Keratinocyte (primary cell): ENCODE measurements around the gene B3GLCT. TPM values are rescaled to one million over a fixed set of nuclear protein-coding genes. Genes with fewer than 3 reads are reported as not detected.

Source experiments
- DNase-seq: peaks from one replicate; pipeline ENCODE4 v3.0.0-alpha.2; 2011; ENCODE audit warnings: low read depth, missing footprints, low spot score
- FAIRE-seq: peaks from 2 replicates; lab custom pipeline; 2011; peaks lifted over from hg19 to GRCh38; lab: Jason Lieb, UNC
- H2AFZ ChIP-seq: 2 replicates; pipeline ENCODE4 v1.6.0; 2012; ENCODE audit warnings: low read length, control low read depth, inconsistent platforms; ENCODE audit not compliant: control insufficient read depth
- H3K27ac ChIP-seq: 2 replicates; pipeline ENCODE4 v1.5.1; 2011; ENCODE audit warnings: low read length; ENCODE audit not compliant: control insufficient read depth, insufficient read depth
- H3K27me3 ChIP-seq: 3 replicates; pipeline ENCODE4 v1.6.0; 2011; ENCODE audit warnings: low read length; ENCODE audit not compliant: control insufficient read depth, insufficient read depth; ENCODE audit errors: extremely low read depth
- H3K36me3 ChIP-seq, 2 experiments: 2 replicates in 1 of 2; 3 replicates in 1 of 2; pipeline ENCODE4 v1.5.1; 2011; ENCODE audit warnings: low read length in 2 of 2, mild to moderate bottlenecking in 1 of 2; ENCODE audit not compliant: control insufficient read depth in 2 of 2, insufficient read depth in 2 of 2; ENCODE audit errors: extremely low read depth in 1 of 2
- H3K4me1 ChIP-seq: 3 replicates; pipeline ENCODE4 v1.5.1; 2011; ENCODE audit warnings: low read length; ENCODE audit not compliant: control insufficient read depth, insufficient read depth; ENCODE audit errors: extremely low read depth
- H3K4me2 ChIP-seq: 3 replicates; pipeline ENCODE4 v1.6.0; 2011; ENCODE audit warnings: low read depth, low read length; ENCODE audit not compliant: control insufficient read depth, insufficient read depth; ENCODE audit errors: extremely low read depth
- H3K4me3 ChIP-seq, 3 experiments: fragments of 200-600 bp in 1 of 3; sonication (generic) in 1 of 3; 2 replicates in 2 of 3; 3 replicates in 1 of 3; pipeline ENCODE4 v1.5.1; 2011 to 2016; ENCODE audit warnings: low read length in 3 of 3, mild to moderate bottlenecking in 3 of 3, control low read depth in 2 of 3, inconsistent platforms in 1 of 3, low read depth in 1 of 3, mixed read lengths in 1 of 3, mixed run types in 1 of 3, moderate library complexity in 1 of 3; ENCODE audit not compliant: control insufficient read depth in 2 of 3, insufficient read depth in 2 of 3; ENCODE audit errors: extremely low read depth in 1 of 3
- H3K79me2 ChIP-seq: 2 replicates; pipeline ENCODE4 v1.6.0; 2012; ENCODE audit warnings: low read length; ENCODE audit not compliant: control insufficient read depth, insufficient read depth
- H3K9ac ChIP-seq: 3 replicates; pipeline ENCODE4 v1.6.0; 2011; ENCODE audit warnings: low read length; ENCODE audit not compliant: control insufficient read depth, insufficient read depth; ENCODE audit errors: extremely low read depth
- H3K9me1 ChIP-seq: 3 replicates; pipeline ENCODE4 v1.6.0; 2011; ENCODE audit warnings: low read length; ENCODE audit not compliant: control insufficient read depth, insufficient read depth; ENCODE audit errors: extremely low read depth
- H3K9me3 ChIP-seq: 2 replicates; pipeline ENCODE4 v1.5.1; 2012; ENCODE audit warnings: low read depth, low read length; ENCODE audit not compliant: control insufficient read depth
- H4K20me1 ChIP-seq: 3 replicates; pipeline ENCODE4 v1.6.0; 2011; ENCODE audit warnings: low read length; ENCODE audit not compliant: control insufficient read depth, insufficient read depth; ENCODE audit errors: extremely low read depth
- CTCF ChIP-seq, 3 experiments: IDR thresholded peaks in 1 of 3; conservative IDR thresholded peaks in 1 of 3; optimal IDR thresholded peaks in 1 of 3; 2 replicates in 2 of 3; 3 replicates in 1 of 3; pipeline versions ENCODE3 to v1.5.1; 2011; ENCODE audit warnings: low read length in 3 of 3, mild to moderate bottlenecking in 3 of 3, moderate library complexity in 2 of 3, control low read depth in 1 of 3, inconsistent platforms in 1 of 3; ENCODE audit not compliant: insufficient read depth in 2 of 3; ENCODE audit errors: extremely low read depth in 1 of 3
- EZH2 ChIP-seq: IDR thresholded peaks from one replicate; pipeline ENCODE4 v1.6.1; 2012; ENCODE audit warnings: inconsistent platforms, mild to moderate bottlenecking, low read length, moderate library complexity
- dilution Hi-C: fragments of 300-500 bp; cut with MboI; formaldehyde crosslinking; loops from one replicate; pipeline ENCODE4 v1.7.0; 2020; ENCODE audit warnings: low sequenced_read_pairs; ENCODE audit not compliant: extremely low pct_ligation_motif_present
- polyA plus RNA-seq, 5 experiments: library from polyadenylated mRNA; depleted of rRNA in 3 of 5; stranded (reverse) in 3 of 5; stranded (forward) in 1 of 5; unstranded in 1 of 5; fragments of >200 nt; gene quantifications; 1 replicate in 1 of 5; 2 replicates in 3 of 5; 3 replicates in 1 of 5; pipeline versions ENCODE4 v1.2.1 to v1.2.3, GENCODE V29; 2011 to 2012; ENCODE audit warnings: missing spikeins in 2 of 5, low read depth in 1 of 5, low replicate concordance in 1 of 5

B3GLCT gene
- polyA plus RNA-seq, 1 donor (not counting 4 experiments of a cell fraction or from before 2014, with no cell fraction given) = 4.4 TPM

GRCh38 chr13:31328549-31329235 is 128.9 kb downstream of the B3GLCT start:
- no peaks in the 10 kb centered on the region for H4K20me1 ChIP-seq
- H3K27ac ChIP-seq = no peak overlapping the region
- H3K4me3 ChIP-seq = no peak overlapping the region
- H2AFZ ChIP-seq = no peak overlapping the region
- TF ChIP-seq EZH2 = no peak
- TF ChIP-seq CTCF (optimal IDR thresholded peaks at IDR 0.05 in 1 of 3, IDR thresholded peaks at IDR 0.05 in 1 of 3, conservative IDR thresholded peaks at IDR 0.05 in 1 of 3; ENCODE audit: extremely low read depth in 1 of 3, insufficient read depth in 2 of 3, low read length in 3 of 3) = no peak
- H3K4me1 ChIP-seq = no peaks in the 10 kb centered on the region
- no peak for FAIRE-seq
- dilution Hi-C loops = no loop called here
- no peaks in the 10 kb centered on the region for H3K79me2 ChIP-seq
- no peaks in the 10 kb centered on the region for H3K9me3 ChIP-seq
- no peaks in the 10 kb centered on the region for H3K27me3 ChIP-seq
- H3K36me3 ChIP-seq = peaks cover 0 to 2% of the 10 kb centered on the region in 2 experiments
- DNase-seq = no peak
- no peaks in the 10 kb centered on the region for H3K9me1 ChIP-seq
- H3K9ac ChIP-seq = no peak overlapping the region
- no peak overlapping the region for H3K4me2 ChIP-seq

GRCh38 chr13:31330236-31330635 is 130.5 kb downstream of the B3GLCT start:
- Histone ChIP-seq H3K27me3 (no peaks in the 10 kb centered on the region), H3K4me3 (no peak overlapping the region), H3K79me2 (no peaks in the 10 kb centered on the region), H3K4me2 (no peak overlapping the region), H3K27ac (no peak overlapping the region), H3K36me3 (peaks cover 0 to 2% of the 10 kb centered on the region in 2 experiments), H3K4me1 (no peaks in the 10 kb centered on the region), H3K9me1 (no peaks in the 10 kb centered on the region), H4K20me1 (no peaks in the 10 kb centered on the region), H3K9ac (no peak overlapping the region), H2AFZ (no peak overlapping the region), H3K9me3 (no peaks in the 10 kb centered on the region)
- no peak for FAIRE-seq
- TF ChIP-seq EZH2 = no peak
- no peak for TF ChIP-seq CTCF (optimal IDR thresholded peaks at IDR 0.05 in 1 of 3, IDR thresholded peaks at IDR 0.05 in 1 of 3, conservative IDR thresholded peaks at IDR 0.05 in 1 of 3; ENCODE audit: extremely low read depth in 1 of 3, insufficient read depth in 2 of 3, low read length in 3 of 3)
- dilution Hi-C loops = no loop called here
- no peak for DNase-seq
